ENCODE results near the gene PRSS56.

The PRSS56 gene

GRCh38 chr2:232491139-232491780, 28.9 kb upstream of the PRSS56 start:
- H3K4me3 ChIP-seq (replicated peaks; ENCODE audit: low read depth, low read length): no peak overlapping the region
- TF ChIP-seq CTCF (IDR thresholded peaks at IDR 0.05; ENCODE audit: low read depth, low read length, missing control alignments): no peak
- DNase-seq (ENCODE audit: extremely low read depth, low read depth): no peak

- no peak for TF ChIP-seq CTCF (IDR thresholded peaks at IDR 0.05; ENCODE audit: low read depth, low read length, missing control alignments)
- DNase-seq (ENCODE audit: extremely low read depth, low read depth): no peak
- H3K4me3 ChIP-seq (replicated peaks; ENCODE audit: low read depth, low read length): no peak overlapping the region
These were observed 27.8 kb upstream of the PRSS56 start for GRCh38 chr2:232492236-232492848.

GRCh38 chr2:232492963-232493700, 27.1 kb upstream of the PRSS56 start:
- no peak for TF ChIP-seq CTCF (IDR thresholded peaks at IDR 0.05; ENCODE audit: low read depth, low read length, missing control alignments)
- H3K4me3 ChIP-seq (replicated peaks; ENCODE audit: low read depth, low read length): no peak overlapping the region
- DNase-seq (ENCODE audit: extremely low read depth, low read depth): no peak

- no peak overlapping the region for H3K4me3 ChIP-seq (replicated peaks; ENCODE audit: low read depth, low read length)
- no peak for DNase-seq (ENCODE audit: extremely low read depth, low read depth)
- no peak for TF ChIP-seq CTCF (IDR thresholded peaks at IDR 0.05; ENCODE audit: low read depth, low read length, missing control alignments)
These were observed 26.3 kb upstream of the PRSS56 start for GRCh38 chr2:232493701-232494474.

GRCh38 chr2:232494542-232494941, 25.6 kb upstream of the PRSS56 start:
- TF ChIP-seq CTCF (IDR thresholded peaks at IDR 0.05; ENCODE audit: low read depth, low read length, missing control alignments): no peak
- H3K4me3 ChIP-seq (replicated peaks; ENCODE audit: low read depth, low read length): no peak overlapping the region
- no peak for DNase-seq (ENCODE audit: extremely low read depth, low read depth)

- H3K4me3 ChIP-seq (replicated peaks; ENCODE audit: low read depth, low read length): no peak overlapping the region
- no peak for TF ChIP-seq CTCF (IDR thresholded peaks at IDR 0.05; ENCODE audit: low read depth, low read length, missing control alignments)
- no peak for DNase-seq (ENCODE audit: extremely low read depth, low read depth)
These were observed 24.9 kb upstream of the PRSS56 start for GRCh38 chr2:232495292-232495691.

All from HFF-Myc (cell line).